HL-60/S4 treated with phorbol 12-myristate 13-acetate at 8.2 ng/mL for 4 days and 3 days (cell line): ENCODE measurements around the gene KCNQ5.
"Not testable (repeated sequence)": the region's sequence is repeated elsewhere in the genome, so short reads cannot be mapped to it uniquely, and the experiment has no call there.

Source experiments
- in situ Hi-C: fragments of 300-500 bp; cut with MboI; formaldehyde crosslinking; loops from 2 replicates; pipeline ENCODE4 v1.15.0; 2022; ENCODE audit warnings: low sequenced_read_pairs

KCNQ5 gene

DNA sequence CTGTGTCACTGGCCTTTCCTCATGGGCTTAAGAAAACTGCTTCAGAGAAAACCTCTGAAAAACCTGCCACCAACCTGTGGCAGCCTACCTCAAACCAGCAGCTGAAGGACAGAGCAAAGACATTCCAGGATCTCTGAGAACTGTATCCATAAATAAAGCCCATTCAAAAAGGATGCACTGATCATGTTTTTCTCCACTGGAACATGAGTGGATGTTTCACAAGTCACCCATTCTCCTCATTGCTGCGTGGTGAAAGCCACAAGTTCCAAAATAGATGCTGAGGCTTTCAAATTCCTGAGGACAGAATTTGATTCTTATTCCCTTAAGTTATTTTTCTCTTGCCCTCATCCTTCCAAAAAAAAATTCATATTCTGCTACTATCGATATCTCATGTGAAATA, 322.8 kb downstream of the KCNQ5 start:
- in situ Hi-C loops, result no loop called here

- in situ Hi-C loops, result no loop called here
These were observed 324.9 kb downstream of the KCNQ5 start for GRCh38 chr6:72946774-72947173.

GRCh38 chr6:72947534-72947933, 325.7 kb downstream of the KCNQ5 start:
- in situ Hi-C loops, result no loop called here

DNA sequence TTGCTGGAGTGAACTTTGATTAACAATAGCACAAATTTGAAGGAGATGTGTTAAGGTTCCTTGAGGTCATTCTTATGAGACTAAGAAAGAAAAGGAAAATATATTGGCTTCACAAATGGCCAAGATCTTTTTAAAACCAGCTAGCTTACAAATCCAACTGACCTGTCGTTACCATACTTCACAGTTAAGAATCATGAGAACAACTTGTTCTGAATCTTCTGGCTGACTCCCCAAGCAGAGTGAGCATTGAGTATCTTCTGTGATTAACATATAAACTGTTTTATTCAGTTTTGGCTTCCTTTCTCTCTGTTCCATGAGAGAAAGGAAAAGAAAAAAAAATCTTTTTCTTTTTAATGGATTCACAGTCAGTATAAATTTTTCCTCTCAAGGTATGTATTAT, 326.3 kb downstream of the KCNQ5 start:
- in situ Hi-C loops, result no loop called here

DNA sequence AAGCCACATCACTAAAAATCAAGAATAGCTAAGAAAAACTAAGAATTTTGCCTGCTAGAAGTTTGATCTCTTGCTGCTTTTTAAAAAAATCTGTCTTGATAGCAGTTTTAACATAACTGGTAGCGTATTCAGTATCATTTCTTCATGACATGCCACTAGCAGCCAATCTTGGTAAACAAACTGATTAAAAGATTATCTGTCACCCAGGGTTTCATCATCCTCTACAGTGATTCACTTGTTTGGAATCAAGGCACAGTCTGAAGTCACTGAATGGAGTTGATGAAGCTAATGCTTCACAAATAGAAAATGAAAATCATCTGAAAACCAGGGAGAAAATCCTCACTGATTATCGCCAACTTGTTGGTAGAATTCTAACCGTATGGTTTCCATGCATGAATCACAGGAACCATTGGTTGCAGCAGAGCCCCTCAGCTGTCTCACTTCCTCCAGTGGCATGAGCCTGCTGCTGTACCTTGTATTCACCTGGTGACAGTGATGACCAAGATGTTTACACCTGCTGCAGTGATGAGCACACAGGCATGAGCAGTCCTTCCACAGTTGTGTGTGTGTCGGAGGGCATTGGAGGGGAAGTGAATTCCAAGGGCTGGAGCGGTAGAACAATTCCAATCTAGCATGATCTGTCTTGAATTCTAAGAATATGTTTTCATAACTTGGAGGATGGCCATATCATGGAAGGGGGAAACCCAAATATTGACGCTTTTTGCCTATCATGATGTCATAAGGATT, 328.4 kb downstream of the KCNQ5 start:
- in situ Hi-C loops, result no loop called here

- in situ Hi-C loops, result no loop called here
These were observed 331.2 kb downstream of the KCNQ5 start for GRCh38 chr6:72952808-72953630.

GRCh38 chr6:72953971-72954381, 332.1 kb downstream of the KCNQ5 start:
- in situ Hi-C loops, result no loop called here

DNA sequence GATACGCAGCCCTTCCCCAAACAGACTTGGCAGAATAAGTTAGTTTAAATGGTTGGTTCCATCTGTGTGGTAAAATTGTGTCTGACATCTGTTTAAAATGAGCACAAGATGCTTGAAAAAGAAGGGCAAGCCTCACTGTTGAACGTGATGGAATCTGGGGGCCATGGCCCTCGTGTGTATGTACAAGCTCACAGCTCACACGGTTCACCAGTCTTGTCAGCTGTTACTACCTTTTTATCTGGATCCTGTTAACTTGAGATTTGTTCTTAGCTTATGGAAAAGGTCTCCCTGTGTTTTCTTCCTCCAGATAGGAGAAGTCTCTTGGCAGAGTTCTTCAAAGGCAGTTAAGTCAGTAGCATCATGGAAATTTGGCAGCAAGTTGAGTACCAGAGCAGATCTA, 332.9 kb downstream of the KCNQ5 start:
- in situ Hi-C loops, result no loop called here

- in situ Hi-C loops, result no loop called here
These were observed 333.8 kb downstream of the KCNQ5 start for GRCh38 chr6:72955666-72956065.

GRCh38 chr6:72956272-72956671, 334.4 kb downstream of the KCNQ5 start:
- in situ Hi-C loops, result no loop called here

GRCh38 chr6:72959821-72960220, 338.0 kb downstream of the KCNQ5 start:
- in situ Hi-C loops, result no loop called here

DNA sequence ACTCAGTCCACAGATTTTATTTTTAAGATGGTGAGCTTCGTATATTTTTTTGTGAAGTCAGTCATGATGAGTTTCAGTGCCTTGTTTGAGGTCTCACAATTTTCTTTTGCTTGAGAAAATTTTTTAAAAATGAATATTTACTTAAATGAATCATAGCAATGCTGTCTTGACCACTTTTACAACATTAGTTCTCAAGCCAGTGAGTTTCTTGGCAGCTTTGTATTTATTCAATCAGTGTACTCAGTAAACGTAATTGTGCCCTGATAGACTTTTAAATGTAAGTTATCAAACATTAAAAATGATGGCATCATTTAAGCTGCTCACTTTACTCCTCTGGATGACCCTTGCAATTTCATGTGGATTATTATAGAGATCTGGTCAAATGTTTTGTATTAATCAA, 342.1 kb downstream of the KCNQ5 start:
- in situ Hi-C loops, result no loop called here

GRCh38 chr6:72966628-72967280, 344.9 kb downstream of the KCNQ5 start:
- in situ Hi-C loops, result no loop called here

DNA sequence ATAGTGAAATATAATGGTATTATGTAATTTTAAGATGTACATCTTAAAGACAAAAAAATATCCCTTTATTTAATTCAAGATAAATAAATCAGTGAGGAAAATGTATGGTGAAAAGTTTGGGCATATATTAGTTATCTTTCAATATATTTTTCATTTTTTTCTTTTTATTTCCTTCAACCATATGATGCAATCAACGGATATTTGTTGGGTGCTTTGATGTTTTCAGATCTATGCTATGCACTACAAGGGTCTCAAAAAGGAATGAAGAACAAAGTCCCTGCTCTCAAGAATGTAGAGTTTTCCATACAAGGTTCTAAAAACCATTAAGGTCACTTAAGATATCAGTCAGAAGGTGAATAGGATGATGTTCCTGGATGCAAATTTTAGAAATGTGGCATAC, 345.5 kb downstream of the KCNQ5 start:
- in situ Hi-C loops, result no loop called here

- in situ Hi-C loops, result no loop called here
These were observed 346.8 kb downstream of the KCNQ5 start for GRCh38 chr6:72968704-72969103.

DNA sequence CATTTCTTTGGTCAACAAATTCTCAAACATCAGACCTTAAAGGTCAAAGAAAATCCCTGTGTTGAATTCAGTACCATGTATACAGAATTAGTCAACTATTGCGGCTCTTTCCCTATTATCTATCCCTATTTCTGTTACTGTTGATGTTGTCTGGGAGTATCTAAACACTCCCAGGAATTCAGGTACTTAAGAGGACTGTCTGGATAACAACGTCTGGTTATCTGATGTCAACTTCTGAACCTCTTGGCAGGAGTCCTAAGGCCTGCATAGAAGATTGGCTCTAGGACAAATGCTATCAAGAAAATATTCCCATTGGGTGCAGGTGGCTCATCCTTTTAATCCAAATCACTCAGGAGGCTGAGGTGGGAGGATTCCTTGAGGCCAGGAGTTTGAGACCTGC, 347.8 kb downstream of the KCNQ5 start:
- in situ Hi-C loops, result no loop called here

GRCh38 chr6:72972579-72972978, 350.7 kb downstream of the KCNQ5 start:
- in situ Hi-C loops, result no loop called here

- in situ Hi-C loops, result no loop called here
These were observed 352.4 kb downstream of the KCNQ5 start for GRCh38 chr6:72974276-72974675.

GRCh38 chr6:72975352-72975752, 353.5 kb downstream of the KCNQ5 start:
- in situ Hi-C loops, result no loop called here

GRCh38 chr6:72976484-72976883, 354.6 kb downstream of the KCNQ5 start:
- in situ Hi-C loops, result no loop called here

- in situ Hi-C loops, result no loop called here
These were observed 355.2 kb downstream of the KCNQ5 start for GRCh38 chr6:72977114-72977513.

DNA sequence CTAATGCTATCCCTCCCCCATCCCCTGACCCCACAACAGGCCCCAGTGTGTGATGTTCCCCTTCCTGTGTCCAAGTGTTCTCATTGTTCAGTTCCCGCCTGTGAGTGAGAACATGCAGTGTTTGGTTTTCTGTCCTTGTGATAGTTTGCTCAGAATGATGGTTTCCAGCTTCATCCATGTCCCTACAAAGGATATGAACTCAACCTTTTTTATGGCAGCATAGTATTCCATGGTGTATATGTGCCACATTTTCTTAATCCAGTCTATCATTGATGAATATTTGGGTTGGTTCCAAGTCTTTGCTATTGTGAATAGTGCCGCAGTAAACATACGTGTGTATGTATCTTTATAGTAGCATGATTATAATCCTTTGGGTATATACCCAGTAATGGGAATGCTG, 356.9 kb downstream of the KCNQ5 start:
- in situ Hi-C loops, result not testable (repeated sequence)
